Measurements from ENCODE around the gene SLC35G3. TPM values are rescaled to one million over a fixed set of nuclear protein-coding genes. Genes with fewer than 3 reads are reported as not detected.
"Not testable (repeated sequence)": the region's sequence is repeated elsewhere in the genome, so short reads cannot be mapped to it uniquely, and the experiment has no call there.

The SLC35G3 gene
- total RNA-seq, 8 experiments from 2014 or later, result 0.15 to 0.81 (median 0.18) TPM; not detected in 3

DNA sequence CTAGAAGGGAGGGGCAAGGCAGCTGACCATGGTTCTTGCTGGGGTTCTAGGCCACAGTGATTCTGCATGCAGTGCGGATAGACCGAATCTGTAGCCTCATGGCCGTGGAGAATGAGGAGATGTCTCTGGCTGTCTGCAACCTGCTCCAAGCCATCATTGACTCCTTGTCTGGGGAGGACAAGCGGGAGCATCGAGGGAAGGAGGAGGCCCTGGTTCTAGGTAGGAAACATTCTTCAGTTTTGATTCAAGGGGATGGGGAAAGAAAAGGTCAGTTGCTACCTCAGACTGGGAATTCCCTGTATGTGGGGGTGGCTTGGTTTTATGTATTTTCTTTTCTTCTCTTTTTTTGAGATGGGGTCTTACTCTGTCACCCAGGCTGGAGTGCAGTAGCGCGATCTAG lies 38.9 kb downstream of the SLC35G3 start:
- in situ Hi-C loops (cut with MboI; ENCODE audit: low pct_unique_long_range_greater_than_20kb in 2 of 9, low sequenced_read_pairs in 9 of 9, unreplicated experiment in 9 of 9), result loop anchor here in 4 of 9 experiments (25.0 kb wide), 1 partner anchor 382 kb away; the partner anchor contains the start of gene SLFN12L (in 4 of the 4)
- 67 to 100% (median 74%) methylated on average over 1 to 5 of the region's 7 CpGs; no CpG with 5 or more reads in 4 of the 10 experiments for WGBS, 10 experiments

DNA sequence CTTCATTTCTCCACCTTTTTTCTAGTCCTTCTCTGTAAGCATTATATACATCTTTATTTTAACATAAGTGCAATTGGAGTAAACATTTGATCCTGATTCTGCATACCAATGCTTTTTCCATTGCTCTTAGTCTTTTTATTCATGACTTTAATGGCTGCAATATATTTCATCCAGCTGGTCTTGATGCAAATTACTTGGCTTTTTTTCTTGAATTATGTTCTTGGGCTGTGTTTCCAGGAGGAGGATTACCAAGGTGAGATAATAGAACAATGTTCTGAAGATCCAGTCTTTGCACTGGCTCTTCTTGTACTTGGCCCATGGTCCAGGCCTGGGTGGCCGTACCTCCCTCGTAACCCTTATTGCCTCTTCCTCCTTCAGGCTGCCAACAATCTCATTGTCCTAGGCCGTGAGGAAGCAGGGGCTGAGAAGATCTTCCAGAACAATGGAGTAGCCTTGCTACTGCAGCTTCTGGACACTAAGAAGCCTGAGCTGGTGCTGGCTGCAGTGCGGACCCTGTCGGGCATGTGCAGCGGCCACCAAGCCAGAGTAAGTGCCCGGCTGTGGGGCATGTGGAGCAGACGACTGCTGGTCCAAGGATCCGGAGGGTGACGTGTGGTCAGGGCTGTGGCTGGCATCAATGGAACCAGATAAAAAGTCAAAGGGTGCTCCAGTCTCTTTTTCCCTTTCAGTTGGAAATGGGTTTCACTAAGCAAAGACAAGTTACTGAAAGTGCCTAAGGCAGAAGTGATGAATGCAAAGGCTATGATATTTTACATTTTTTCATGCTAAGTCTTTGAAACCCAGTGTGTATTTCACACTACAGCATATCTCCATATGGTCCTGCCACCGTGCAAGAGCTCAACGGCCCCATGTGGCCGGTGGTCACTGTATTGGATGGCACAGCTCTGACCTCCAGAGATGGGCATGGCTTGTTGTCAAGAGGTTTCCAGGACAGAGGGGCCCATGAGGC lies 39.7 kb downstream of the SLC35G3 start:
- Histone ChIP-seq H3K4me1 (replicated peaks in 1 of 2) (no peaks in the 10 kb centered on the region), H3K4me3 (no peak overlapping the region), H3K27ac (no peak overlapping the region)
- peak in 3 of 8 experiments; percentile 21 to 79 (median 22) for ATAC-seq (replicated peaks in 6 of 8)
- 0 to 96% (median 83%) methylated on average over 1 to 11 of the region's 13 CpGs; no CpG with 5 or more reads in 2 of the 10 experiments for WGBS, 10 experiments
- in situ Hi-C loops (cut with MboI; ENCODE audit: low pct_unique_long_range_greater_than_20kb in 2 of 9, low sequenced_read_pairs in 9 of 9, unreplicated experiment in 9 of 9), result loop anchor here in 4 of 9 experiments (25.0 kb wide), 1 partner anchor 383 kb away; the partner anchor contains the start of gene SLFN12L (in 4 of the 4)

More for the DNA sequence above, 38.9 kb downstream of the SLC35G3 start:
- H3K4me1 ChIP-seq (replicated peaks in 1 of 2), result no peaks in the 10 kb centered on the region
- H3K4me3 ChIP-seq, result no peak overlapping the region
- ATAC-seq (replicated peaks in 6 of 8), result no peak
- H3K27ac ChIP-seq, result no peak overlapping the region

DNA sequence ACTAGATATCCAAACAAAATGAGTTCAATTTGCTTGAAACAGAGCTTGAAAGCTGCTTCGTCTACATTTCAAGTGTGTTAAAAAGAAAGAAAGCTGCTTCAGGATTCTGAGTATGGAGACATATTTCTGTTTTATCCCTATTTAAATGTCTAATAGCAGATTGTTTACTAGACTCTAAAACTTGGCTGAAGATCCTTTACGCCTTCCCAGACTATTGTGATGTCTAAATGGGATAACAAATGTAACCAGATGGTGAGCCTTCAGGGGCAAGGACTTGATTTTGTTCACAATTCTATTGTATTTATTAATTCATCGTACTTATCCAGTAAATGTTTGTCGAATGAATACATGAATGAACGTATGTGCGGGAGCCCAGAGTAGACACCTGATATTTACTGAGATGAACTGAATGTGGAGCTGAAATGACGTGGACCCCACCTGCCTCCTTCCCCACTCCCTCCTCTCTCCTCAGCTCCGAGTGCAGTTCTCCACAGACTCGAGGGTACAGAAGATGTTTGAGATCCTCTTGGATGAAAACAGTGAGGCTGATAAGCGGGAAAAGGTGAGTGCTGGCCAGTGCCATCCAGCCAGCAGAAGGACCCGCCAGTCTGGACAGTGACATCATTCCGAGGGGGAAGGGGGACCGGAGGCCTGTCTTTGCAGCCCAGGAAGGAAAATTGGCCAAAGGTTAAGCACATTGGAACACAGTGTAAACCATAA lies 41.6 kb downstream of the SLC35G3 start:
- H3K4me3 ChIP-seq, result no peak overlapping the region
- WGBS, 10 experiments, result 44 to 88% (median 73%) methylated on average over 1 to 11 of the region's 13 CpGs
- ATAC-seq (replicated peaks in 6 of 8), result peak in 5 of 8 experiments; percentile 22 to 77 (median 24)
- no peaks in the 10 kb centered on the region for H3K4me1 ChIP-seq (replicated peaks in 1 of 2)
- no peak overlapping the region for H3K27ac ChIP-seq
- in situ Hi-C loops (cut with MboI; ENCODE audit: low pct_unique_long_range_greater_than_20kb in 2 of 9, low sequenced_read_pairs in 9 of 9, unreplicated experiment in 9 of 9), result loop anchor here in 4 of 9 experiments (25.0 kb wide), 1 partner anchor 385 kb away; the partner anchor contains the start of gene SLFN12L (in 4 of the 4)

DNA sequence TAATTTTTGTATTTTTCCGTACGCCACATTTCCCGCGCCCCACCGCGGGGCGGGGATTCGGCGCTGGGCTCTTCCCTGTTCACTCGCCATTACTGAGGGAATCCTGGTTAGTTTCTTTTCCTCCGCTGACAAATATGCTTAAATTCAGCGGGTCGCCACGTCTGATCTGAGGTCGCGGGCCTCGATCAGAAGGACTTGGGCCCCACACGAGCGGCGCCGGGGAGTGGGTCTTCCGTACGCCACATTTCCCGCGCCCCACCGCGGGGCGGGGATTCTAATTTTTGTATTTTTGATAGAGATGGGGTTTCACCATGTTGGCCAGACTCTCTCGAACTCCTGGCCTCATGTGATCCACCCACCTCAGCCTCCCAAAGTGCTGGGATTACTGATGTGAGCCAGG lies 43.1 kb downstream of the SLC35G3 start:
- H3K27ac ChIP-seq; ATAC-seq (replicated peaks in 6 of 8); H3K4me3 ChIP-seq; H3K4me1 ChIP-seq (replicated peaks in 1 of 2): not testable (repeated sequence)
- WGBS, 10 experiments, result 30 to 97% (median 94%) methylated on average over 2 to 21 of the region's 29 CpGs; no CpG with 5 or more reads in 2 of the 10 experiments
- in situ Hi-C loops (cut with MboI; ENCODE audit: low pct_unique_long_range_greater_than_20kb in 2 of 9, low sequenced_read_pairs in 9 of 9, unreplicated experiment in 9 of 9), result loop anchor here in 4 of 9 experiments (25.0 kb wide), 1 partner anchor 386 kb away; the partner anchor contains the start of gene SLFN12L (in 4 of the 4)

DNA sequence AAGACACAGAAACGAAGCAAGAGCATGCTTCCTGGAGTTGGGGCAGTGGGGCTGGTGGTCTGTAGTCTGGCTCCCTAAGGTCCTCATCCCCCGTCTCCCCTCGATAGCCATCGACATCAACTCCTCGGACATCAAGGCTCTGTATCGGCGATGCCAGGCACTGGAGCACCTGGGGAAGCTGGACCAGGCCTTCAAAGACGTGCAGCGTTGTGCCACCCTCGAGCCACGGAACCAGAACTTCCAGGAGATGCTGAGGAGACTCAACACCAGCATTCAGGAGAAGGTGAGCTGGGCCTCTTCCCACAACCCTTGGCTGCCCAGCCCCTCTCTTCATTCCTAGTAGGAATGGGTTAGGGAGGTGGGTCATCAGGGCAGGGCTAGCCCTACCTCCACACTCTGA lies 44.3 kb downstream of the SLC35G3 start:
- Histone ChIP-seq H3K4me1 (replicated peaks in 1 of 2) (no peaks in the 10 kb centered on the region), H3K27ac (no peak overlapping the region), H3K4me3 (no peak overlapping the region)
- in situ Hi-C loops (cut with MboI; ENCODE audit: low pct_unique_long_range_greater_than_20kb in 2 of 9, low sequenced_read_pairs in 9 of 9, unreplicated experiment in 9 of 9), result loop anchor here in 4 of 9 experiments (25.0 kb wide), 1 partner anchor 387 kb away; the partner anchor contains the start of gene SLFN12L (in 4 of the 4)
- 67 to 85% (median 80%) methylated on average over 2 to 5 of the region's 11 CpGs; no CpG with 5 or more reads in 7 of the 10 experiments for WGBS, 10 experiments
- ATAC-seq (replicated peaks in 6 of 8), result no peak

DNA sequence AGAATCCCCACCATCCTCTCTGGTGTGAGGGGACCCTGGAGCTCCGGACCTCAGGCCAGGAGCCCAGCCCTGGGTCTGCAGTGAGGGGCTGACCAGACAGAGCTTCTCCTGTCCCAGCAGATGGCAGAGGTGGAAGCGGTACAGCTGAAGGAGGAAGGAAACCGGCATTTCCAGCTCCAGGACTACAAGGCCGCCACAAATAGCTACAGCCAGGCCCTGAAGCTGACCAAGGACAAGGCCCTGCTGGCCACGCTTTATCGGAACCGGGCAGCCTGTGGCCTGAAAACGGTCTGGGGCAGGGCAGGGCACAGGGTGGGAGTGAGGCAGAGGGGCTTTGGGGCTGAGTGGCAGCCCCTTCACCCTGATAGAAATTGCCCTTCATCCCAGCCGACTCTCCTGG lies 46.0 kb downstream of the SLC35G3 start:
- Histone ChIP-seq H3K4me1 (replicated peaks in 1 of 2) (no peaks in the 10 kb centered on the region), H3K27ac (no peak overlapping the region), H3K4me3 (no peak overlapping the region)
- ATAC-seq (replicated peaks in 6 of 8), result no peak
- in situ Hi-C loops (cut with MboI; ENCODE audit: low pct_unique_long_range_greater_than_20kb in 2 of 9, low sequenced_read_pairs in 9 of 9, unreplicated experiment in 9 of 9), result no loop called here
- 40 to 78% methylated on average over 1 to 3 of the region's 9 CpGs; no CpG with 5 or more reads in 8 of the 10 experiments for WGBS, 10 experiments

DNA sequence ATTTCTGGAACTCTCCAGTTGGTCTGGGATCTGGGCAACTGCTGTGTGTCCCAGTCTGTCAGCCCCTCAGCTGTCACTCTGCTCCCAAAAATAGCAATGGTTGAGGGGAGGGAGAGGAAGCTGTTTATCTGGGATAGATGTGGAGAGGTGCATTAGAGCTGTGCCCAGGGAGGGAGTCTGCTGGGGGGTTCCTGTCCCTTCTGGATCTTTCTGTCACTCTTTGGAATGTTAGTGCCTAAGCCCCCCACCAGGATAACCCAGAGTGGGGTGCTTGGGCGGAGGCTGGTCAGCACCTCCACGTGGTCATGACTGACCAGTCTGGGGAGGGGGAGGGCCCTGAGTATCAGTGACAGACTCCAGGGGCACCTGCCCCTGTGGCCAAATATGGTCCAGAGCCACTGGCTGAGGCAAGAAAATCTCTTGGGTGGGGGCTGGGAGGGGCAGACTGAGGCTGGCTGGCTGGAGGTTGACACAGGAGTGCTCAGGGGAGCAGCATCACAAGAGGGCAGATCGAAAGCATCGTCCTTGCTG lies 46.8 kb downstream of the SLC35G3 start, which contains the start of gene UNC45B:
Gene UNC45B, plus strand, starts transcription at position 443 of the 531 bp plus-strand sequence. CDS start 447 bp downstream, outside the sequence.
- H3K27ac ChIP-seq, result no peak within 1 kb of the TSS
- H3K4me3 ChIP-seq, result no peak within 1 kb of the TSS
- peak in 1 of 8 experiments; percentile 47 for ATAC-seq (replicated peaks in 6 of 8)
- in situ Hi-C loops (cut with MboI; ENCODE audit: low pct_unique_long_range_greater_than_20kb in 2 of 9, low sequenced_read_pairs in 9 of 9, unreplicated experiment in 9 of 9), result no loop called here
- WGBS, 10 experiments, result 92% methylated on average over 2 of the region's 4 CpGs; no CpG with 5 or more reads in 9 of the 10 experiments
- no peaks in the 10 kb centered on the region for H3K4me1 ChIP-seq (replicated peaks in 1 of 2)

DNA sequence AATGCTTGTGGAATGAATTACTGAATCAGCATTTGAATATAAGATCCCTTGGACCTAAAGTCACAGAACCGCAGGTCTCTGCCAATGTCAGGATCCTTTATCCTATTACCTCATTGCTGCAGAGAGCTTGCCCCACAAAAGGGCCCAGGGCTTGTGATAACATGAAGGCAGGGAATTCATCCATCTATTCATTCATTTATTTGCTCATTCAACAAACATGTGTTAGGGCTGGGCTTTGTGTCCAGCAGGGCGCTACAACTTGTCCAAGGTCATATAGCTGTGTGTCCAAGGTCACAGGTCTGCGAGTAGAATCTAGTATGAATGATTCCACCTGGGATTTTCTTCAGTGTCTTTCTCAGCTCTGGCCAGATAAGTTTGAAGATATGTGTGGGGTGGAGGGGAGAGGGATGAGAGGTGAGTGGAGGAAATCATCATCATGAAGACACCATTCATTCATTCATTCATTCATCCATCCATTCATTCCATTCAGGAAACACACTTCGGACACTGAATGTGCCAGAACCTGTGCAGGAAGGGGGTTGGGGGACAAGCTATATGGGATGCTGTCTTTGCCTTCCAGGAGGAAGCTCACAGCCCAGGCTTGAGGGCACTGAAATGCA lies 47.9 kb downstream of the SLC35G3 start:
- Histone ChIP-seq H3K4me3 (no peak overlapping the region), H3K27ac (no peak overlapping the region), H3K4me1 (replicated peaks in 1 of 2) (no peaks in the 10 kb centered on the region)
- WGBS, 10 experiments, result 73 to 100% (median 83%) methylated on average over 1 to 3 of the region's 4 CpGs; no CpG with 5 or more reads in 5 of the 10 experiments
- no peak for ATAC-seq (replicated peaks in 6 of 8)
- in situ Hi-C loops (cut with MboI; ENCODE audit: low pct_unique_long_range_greater_than_20kb in 2 of 9, low sequenced_read_pairs in 9 of 9, unreplicated experiment in 9 of 9), result no loop called here

DNA sequence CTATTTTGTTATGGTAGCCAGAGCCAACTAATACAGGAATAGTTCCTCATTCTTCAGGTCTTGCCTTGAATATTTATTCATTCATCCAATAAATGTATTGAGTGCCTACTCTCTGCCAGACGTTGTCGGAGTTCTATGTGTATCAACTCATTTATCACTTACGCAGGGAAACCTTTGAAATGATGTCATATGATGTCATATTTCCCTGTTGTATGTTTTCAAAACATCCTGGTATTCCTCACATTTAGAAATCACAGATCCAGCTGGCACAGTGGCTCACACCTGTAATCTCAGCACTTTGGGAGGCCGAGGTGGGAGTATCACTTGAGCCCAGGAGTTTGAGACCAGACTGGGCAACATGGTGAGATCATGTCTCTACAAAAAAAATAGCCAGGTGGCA lies 49.4 kb downstream of the SLC35G3 start:
- H3K4me1 ChIP-seq (replicated peaks in 1 of 2), result peaks cover 7 to 9% of the 10 kb centered on the region in 2 donors
- 58 to 100% (median 78%) methylated on average over 1 to 4 of the region's 4 CpGs; no CpG with 5 or more reads in 1 of the 10 experiments for WGBS, 10 experiments
- in situ Hi-C loops (cut with MboI; ENCODE audit: low pct_unique_long_range_greater_than_20kb in 2 of 9, low sequenced_read_pairs in 9 of 9, unreplicated experiment in 9 of 9), result no loop called here
- H3K27ac ChIP-seq, result no peak overlapping the region
- no peak for ATAC-seq (replicated peaks in 6 of 8)
- no peak overlapping the region for H3K4me3 ChIP-seq

Other genes with a start within 250 kb of the SLC35G3 start
- gene CCT6B, start 232.9 kb downstream of the SLC35G3 start, total RNA-seq, result 1 to 10 TPM; 2.1 to 9.0 (median 3.2) TPM
- gene ZNF830, start 232.9 kb downstream of the SLC35G3 start, total RNA-seq, result 10 to 100 TPM; 15.8 to 24.7 (median 19.2) TPM
- 10 to 100 TPM; 10.1 to 58.3 (median 31.0) TPM for gene LIG3, start 213.9 kb downstream of the SLC35G3 start, total RNA-seq
- 10 to 100 TPM in 5 of 8 experiments, 1 to 10 TPM in 3; 6.5 to 47.4 (median 11.4) TPM for gene RFFL, start 130.7 kb downstream of the SLC35G3 start, total RNA-seq
- gene RAD51D, start 74.5 kb downstream of the SLC35G3 start, total RNA-seq, result 10 to 100 TPM in 3 of 8 experiments, 1 to 10 TPM in 5; 6.5 to 16.7 (median 8.3) TPM
- gene FNDC8, start 72.8 kb downstream of the SLC35G3 start, total RNA-seq, result under 1 TPM in 1 of 8 experiments, not detected in 7; 0.20 TPM
- gene NLE1, start 52.1 kb downstream of the SLC35G3 start, total RNA-seq, result 10 to 100 TPM; 13.0 to 29.8 (median 19.7) TPM
- under 1 TPM in 5 of 8 experiments, not detected in 3; 0.05 to 0.54 (median 0.19) TPM for gene UNC45B, start 46.6 kb downstream of the SLC35G3 start, total RNA-seq
- 100 to 1,000 TPM in 1 of 8 experiments, 10 to 100 TPM in 4, 1 to 10 TPM in 3; 2.8 to 140 (median 19.2) TPM for gene SLFN5, start 48.7 kb upstream of the SLC35G3 start, total RNA-seq
- gene SLFN11, start 179.2 kb upstream of the SLC35G3 start, total RNA-seq, result 10 to 100 TPM in 1 of 8 experiments, 1 to 10 TPM in 5, under 1 TPM in 1, not detected in 1; 0.93 to 12.8 (median 3.6) TPM
- gene SLFN12, start 238.1 kb upstream of the SLC35G3 start, total RNA-seq, result 10 to 100 TPM in 1 of 8 experiments, 1 to 10 TPM in 2, under 1 TPM in 4, not detected in 1; 0.05 to 11.6 (median 0.72) TPM